ENCODE results near the gene LPAR5. TPM values are rescaled to one million over a fixed set of nuclear protein-coding genes. Genes with fewer than 3 reads are reported as not detected.

The LPAR5 gene
- total and polyA plus RNA-seq, 7 donors: 0.27 to 16.5 (median 1.5) TPM

- no peak overlapping the region for H3K4me3 ChIP-seq
- H3K9me3 ChIP-seq: no peaks in the 10 kb centered on the region
- no peak overlapping the region for H3K27ac ChIP-seq
- no peaks in the 10 kb centered on the region for H3K4me1 ChIP-seq
- DNase-seq: no peak
- TF ChIP-seq, protein P1, sequence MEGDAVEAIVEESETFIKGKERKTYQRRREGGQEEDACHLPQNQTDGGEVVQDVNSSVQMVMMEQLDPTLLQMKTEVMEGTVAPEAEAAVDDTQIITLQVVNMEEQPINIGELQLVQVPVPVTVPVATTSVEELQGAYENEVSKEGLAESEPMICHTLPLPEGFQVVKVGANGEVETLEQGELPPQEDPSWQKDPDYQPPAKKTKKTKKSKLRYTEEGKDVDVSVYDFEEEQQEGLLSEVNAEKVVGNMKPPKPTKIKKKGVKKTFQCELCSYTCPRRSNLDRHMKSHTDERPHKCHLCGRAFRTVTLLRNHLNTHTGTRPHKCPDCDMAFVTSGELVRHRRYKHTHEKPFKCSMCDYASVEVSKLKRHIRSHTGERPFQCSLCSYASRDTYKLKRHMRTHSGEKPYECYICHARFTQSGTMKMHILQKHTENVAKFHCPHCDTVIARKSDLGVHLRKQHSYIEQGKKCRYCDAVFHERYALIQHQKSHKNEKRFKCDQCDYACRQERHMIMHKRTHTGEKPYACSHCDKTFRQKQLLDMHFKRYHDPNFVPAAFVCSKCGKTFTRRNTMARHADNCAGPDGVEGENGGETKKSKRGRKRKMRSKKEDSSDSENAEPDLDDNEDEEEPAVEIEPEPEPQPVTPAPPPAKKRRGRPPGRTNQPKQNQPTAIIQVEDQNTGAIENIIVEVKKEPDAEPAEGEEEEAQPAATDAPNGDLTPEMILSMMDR (IDR thresholded peaks at IDR 0.05): no peak
- TF ChIP-seq POLR2AphosphoS5 (IDR thresholded peaks at IDR 0.05): no peak
- TF ChIP-seq POLR2A (IDR thresholded peaks at IDR 0.05): no peak
- TF ChIP-seq EP300 (IDR thresholded peaks at IDR 0.05): no peak
- intact Hi-C loops (cut with DNase I): no loop called here
- H3K27me3 ChIP-seq: no peaks in the 10 kb centered on the region
- 82 to 85% methylated on average over 4 of the region's 4 CpGs for WGBS, 2 donors
- H3K36me3 ChIP-seq: peaks cover 53 to 98% (median 89%) of the 10 kb centered on the region in 4 donors
These were observed 61.0 kb downstream of the LPAR5 start for GRCh38 chr12:6574576-6575295.

DNA sequence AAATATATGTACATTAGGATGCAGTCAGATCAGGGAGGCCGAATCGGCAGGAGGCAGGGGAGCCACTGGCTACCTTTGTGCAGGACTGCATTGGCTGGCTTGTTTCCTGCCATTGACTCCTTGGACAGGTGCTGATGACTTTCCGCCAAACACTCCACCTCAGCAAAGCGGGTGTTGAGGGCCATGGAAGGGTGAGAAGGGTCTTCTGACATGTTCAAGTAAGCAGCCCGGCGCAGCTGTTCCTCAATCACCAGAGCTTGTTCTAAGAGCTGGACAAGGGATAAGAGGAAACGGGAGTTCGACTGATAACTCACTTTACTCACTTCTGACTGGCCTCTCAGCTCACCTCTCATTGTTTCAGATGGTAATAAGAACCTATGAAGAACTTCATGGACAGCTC lies 62.8 kb downstream of the LPAR5 start:
- H3K27me3 ChIP-seq: no peaks in the 10 kb centered on the region
- no peaks in the 10 kb centered on the region for H3K9me3 ChIP-seq
- no peak overlapping the region for H3K27ac ChIP-seq
- peaks cover 2 to 12% (median 7%) of the 10 kb centered on the region in 4 donors for H3K4me1 ChIP-seq
- peaks cover 46 to 90% (median 77%) of the 10 kb centered on the region in 4 donors for H3K36me3 ChIP-seq
- 91 to 93% methylated on average over 8 of the region's 8 CpGs for WGBS, 2 donors
- no peak overlapping the region for H3K4me3 ChIP-seq
- intact Hi-C loops (cut with DNase I): no loop called here
- DNase-seq: no peak
- TF ChIP-seq POLR2A (IDR thresholded peaks at IDR 0.05): no peak
- TF ChIP-seq, protein P1 (IDR thresholded peaks at IDR 0.05): no peak
- no peak for TF ChIP-seq POLR2AphosphoS5 (IDR thresholded peaks at IDR 0.05)
- TF ChIP-seq EP300 (IDR thresholded peaks at IDR 0.05): no peak

DNA sequence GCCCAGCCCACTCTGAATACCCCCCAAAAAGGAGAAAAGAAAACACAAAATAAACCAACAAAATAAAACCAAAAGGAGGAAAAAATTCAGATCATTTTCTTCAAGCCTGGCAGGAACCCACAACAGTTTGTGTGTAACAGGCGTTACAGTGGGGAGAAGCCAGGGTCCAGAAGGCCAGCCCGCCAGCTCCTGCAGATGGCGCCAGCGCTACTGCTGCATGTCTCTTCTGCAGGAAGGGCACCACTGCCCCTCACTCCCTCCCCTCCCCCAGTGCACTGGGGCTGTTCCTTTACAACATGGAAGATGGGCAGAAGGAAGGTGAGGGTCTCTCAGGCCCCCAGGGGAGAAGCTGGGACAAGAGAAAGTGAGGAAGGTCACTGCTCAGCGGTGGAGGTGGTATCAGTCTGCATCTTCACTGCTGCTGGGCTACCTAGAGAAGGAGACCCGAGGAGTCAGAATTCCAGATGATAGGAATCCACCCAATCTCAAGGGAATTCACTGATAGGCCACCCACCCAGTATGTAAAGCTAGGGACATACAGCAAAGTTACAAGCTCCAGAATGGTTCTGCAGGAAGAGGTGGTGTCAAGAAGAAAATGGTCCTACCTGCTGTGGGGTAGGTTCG lies 65.4 kb downstream of the LPAR5 start:
- Histone ChIP-seq H3K4me1 (peaks cover 2 to 26% (median 17%) of the 10 kb centered on the region in 4 donors), H3K27ac (no peak overlapping the region), H3K27me3 (no peaks in the 10 kb centered on the region), H3K9me3 (no peaks in the 10 kb centered on the region), H3K36me3 (peaks cover 40 to 77% (median 58%) of the 10 kb centered on the region in 4 donors), H3K4me3 (no peak overlapping the region)
- DNase-seq: no peak
- WGBS, 2 donors: 62 to 75% methylated on average over 7 of the region's 7 CpGs
- TF ChIP-seq POLR2AphosphoS5 (IDR thresholded peaks at IDR 0.05) (no peak), EP300 (IDR thresholded peaks at IDR 0.05) (no peak), POLR2A (IDR thresholded peaks at IDR 0.05) (no peak)
- TF ChIP-seq, protein P1 (IDR thresholded peaks at IDR 0.05): no peak
- intact Hi-C loops (cut with DNase I): no loop called here

DNA sequence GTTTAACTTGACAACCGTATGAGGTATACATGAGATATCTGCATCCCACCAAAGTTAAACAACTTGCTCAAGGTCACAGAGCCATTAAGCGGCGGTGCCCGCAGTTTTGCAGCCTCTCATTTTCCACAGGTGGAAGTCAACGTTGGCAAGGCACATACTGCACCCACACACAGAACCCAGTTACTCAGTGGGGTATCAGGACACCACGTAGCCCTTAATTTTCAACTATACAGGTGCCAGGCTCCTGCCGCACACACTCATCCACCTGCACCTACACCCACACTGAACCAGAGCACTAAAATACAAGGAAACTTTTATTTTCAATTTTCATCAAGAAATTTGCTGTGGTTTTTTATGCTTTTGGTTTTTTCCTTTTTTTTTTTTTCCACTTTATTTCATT lies 66.0 kb downstream of the LPAR5 start:
- WGBS, 2 donors: 35 to 72% methylated on average over 7 of the region's 7 CpGs
- peak overlapping the region in 2 of 4 donors; percentile 87 to 93 for H3K27ac ChIP-seq
- peaks cover 40 to 72% (median 53%) of the 10 kb centered on the region in 4 donors for H3K36me3 ChIP-seq
- H3K9me3 ChIP-seq: no peaks in the 10 kb centered on the region
- no peaks in the 10 kb centered on the region for H3K27me3 ChIP-seq
- H3K4me1 ChIP-seq: peaks cover 2 to 26% (median 17%) of the 10 kb centered on the region in 4 donors
- DNase-seq: no peak
- no peak overlapping the region for H3K4me3 ChIP-seq
- intact Hi-C loops (cut with DNase I): loop anchor here (5.0 kb wide), 1 partner anchor 38 kb away; the partner anchor contains the start of gene CHD4
- no peak for TF ChIP-seq POLR2AphosphoS5 (IDR thresholded peaks at IDR 0.05)
- no peak for TF ChIP-seq EP300 (IDR thresholded peaks at IDR 0.05)
- TF ChIP-seq, protein P1 (IDR thresholded peaks at IDR 0.05): no peak
- no peak for TF ChIP-seq POLR2A (IDR thresholded peaks at IDR 0.05)
